Natural killer cell (primary cell): ENCODE data around the gene ZNF530. TPM values are rescaled to one million over a fixed set of nuclear protein-coding genes. Genes with fewer than 3 reads are reported as not detected.

Experiments
- ATAC-seq, 3 donors: fragments of 150-1000 bp in 2 of 3; fragments of 200-7000 bp in 1 of 3; cut with Tn5 transposase; 1 replicate in 1 of 3; 2 replicates in 2 of 3; pipeline ENCODE4 v1.10.0; 2021; ENCODE audit warnings: mild to moderate bottlenecking in 2 of 3, moderate library complexity in 2 of 3
- DNase-seq, 2 donors: peaks; one replicate each; pipeline versions ENCODE4 v3.0.0 to v3.0.0-alpha.2; 2013 to 2021; ENCODE audit warnings: mixed read lengths in 1 of 2
- H3K27ac ChIP-seq: one replicate; pipeline ENCODE4 v1.5.1; 2013; ENCODE audit warnings: mild to moderate bottlenecking, low read length
- H3K27me3 ChIP-seq: one replicate; pipeline ENCODE4 v1.6.1; 2013; ENCODE audit warnings: low read length; ENCODE audit not compliant: control insufficient read depth, insufficient read depth
- H3K36me3 ChIP-seq: one replicate; pipeline ENCODE4 v1.6.1; 2013; ENCODE audit warnings: low read length; ENCODE audit not compliant: control insufficient read depth, insufficient read depth
- H3K4me1 ChIP-seq: one replicate; pipeline ENCODE4 v1.6.1; 2013; ENCODE audit warnings: low read length; ENCODE audit not compliant: control insufficient read depth, insufficient read depth
- H3K4me3 ChIP-seq: one replicate; pipeline ENCODE4 v1.5.1; 2013; ENCODE audit warnings: low read length
- H3K9me3 ChIP-seq: one replicate; pipeline ENCODE4 v1.6.1; 2013; ENCODE audit warnings: low read length; ENCODE audit not compliant: control insufficient read depth, insufficient read depth
- H3K27ac Mint-ChIP-seq, 2 donors: one replicate each; pipeline ENCODE4 v1.8.0; 2022; ENCODE audit warnings: mild to moderate bottlenecking in 2 of 2, mixed read lengths in 2 of 2, moderate library complexity in 1 of 2
- H3K27me3 Mint-ChIP-seq, 2 donors: one replicate each; pipeline ENCODE4 v1.8.0; 2022; ENCODE audit warnings: low read depth in 2 of 2, mixed read lengths in 2 of 2
- H3K36me3 Mint-ChIP-seq: one replicate; pipeline ENCODE4 v1.8.0; 2022; ENCODE audit warnings: mixed read lengths
- H3K4me1 Mint-ChIP-seq, 2 donors: one replicate each; pipeline ENCODE4 v1.8.0; 2022; ENCODE audit warnings: mixed read lengths in 2 of 2
- H3K4me3 Mint-ChIP-seq: one replicate; pipeline ENCODE4 v1.8.0; 2022; ENCODE audit warnings: mild to moderate bottlenecking, moderate library complexity, mixed read lengths
- H3K9me3 Mint-ChIP-seq, 2 donors: one replicate each; pipeline ENCODE4 v1.8.0; 2022; ENCODE audit warnings: mixed read lengths in 2 of 2
- WGBS: methylation state at CpG from one replicate; pipeline ENCODE4 v1.1.7; 2013; ENCODE audit warnings: missing lambda C conversion rate; ENCODE audit not compliant: insufficient coverage; 5-methylcytosine and 5-hydroxymethylcytosine counted together
- intact Hi-C: fragments of 100-400 bp; cut with micrococcal nuclease; formaldehyde crosslinking; loops from one replicate; pipeline ENCODE4 v1.14.2; 2022
- total RNA-seq, 4 donors: library from RNA; stranded (reverse); fragments of 120-200 nt in 1 of 4; gene quantifications; one replicate each; pipeline versions ENCODE4 v1.2.3 to v1.2.4, GENCODE V29; 2013 to 2022
- TF ChIP-seq, protein P1 (sequence below): fragments of 200-600 bp; IDR thresholded peaks from one replicate; pipeline ENCODE4 v1.8.0; 2022; ENCODE audit warnings: antibody characterized with exemption

ZNF530 gene
- total RNA-seq, 3 donors from 2014 or later (not counting 1 experiment from before 2014, with no cell fraction given): 5.1 to 8.0 (median 5.6) TPM

DNA sequence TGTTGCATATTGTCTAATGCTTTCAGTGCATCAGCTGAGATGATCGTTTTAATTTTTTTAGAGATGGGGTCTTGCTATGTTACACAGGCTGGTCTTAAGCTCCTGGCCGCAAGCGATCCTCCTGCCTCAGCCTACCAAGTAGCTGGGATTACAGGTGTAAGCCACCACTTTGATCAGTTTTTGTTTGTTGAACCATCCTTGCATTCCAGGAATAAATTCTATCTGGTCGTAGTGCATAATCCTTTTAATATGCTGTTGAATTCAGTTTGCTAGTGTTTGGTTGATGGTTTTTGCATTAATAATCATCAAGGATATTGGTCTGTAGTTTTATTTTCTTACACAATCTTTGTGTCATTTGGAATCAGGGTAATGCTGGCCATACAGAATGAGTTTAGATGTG is 37.7 kb downstream of the ZNF530 start:
- no peaks in the 10 kb centered on the region for H3K27me3 Mint-ChIP-seq
- H3K4me1 Mint-ChIP-seq: peaks cover 24 to 32% of the 10 kb centered on the region in 2 donors
- H3K4me3 Mint-ChIP-seq: no peak overlapping the region
- Histone ChIP-seq H3K27ac (no peak overlapping the region), H3K9me3 (peaks cover 39% of the 10 kb centered on the region), H3K27me3 (no peaks in the 10 kb centered on the region), H3K4me3 (no peak overlapping the region), H3K36me3 (peaks cover 61% of the 10 kb centered on the region), H3K4me1 (peaks cover 13% of the 10 kb centered on the region)
- 72% methylated on average over 4 of the region's 4 CpGs for WGBS
- no peak for ATAC-seq
- peaks cover 74% of the 10 kb centered on the region for H3K36me3 Mint-ChIP-seq
- intact Hi-C loops: loop anchor here (10.0 kb wide), 1 partner anchor 47 kb away; the partner anchor contains the start of gene ZNF551
- peaks cover 17 to 35% of the 10 kb centered on the region in 2 donors for H3K9me3 Mint-ChIP-seq
- H3K27ac Mint-ChIP-seq: no peak overlapping the region
- DNase-seq: no peak
- TF ChIP-seq, protein P1, sequence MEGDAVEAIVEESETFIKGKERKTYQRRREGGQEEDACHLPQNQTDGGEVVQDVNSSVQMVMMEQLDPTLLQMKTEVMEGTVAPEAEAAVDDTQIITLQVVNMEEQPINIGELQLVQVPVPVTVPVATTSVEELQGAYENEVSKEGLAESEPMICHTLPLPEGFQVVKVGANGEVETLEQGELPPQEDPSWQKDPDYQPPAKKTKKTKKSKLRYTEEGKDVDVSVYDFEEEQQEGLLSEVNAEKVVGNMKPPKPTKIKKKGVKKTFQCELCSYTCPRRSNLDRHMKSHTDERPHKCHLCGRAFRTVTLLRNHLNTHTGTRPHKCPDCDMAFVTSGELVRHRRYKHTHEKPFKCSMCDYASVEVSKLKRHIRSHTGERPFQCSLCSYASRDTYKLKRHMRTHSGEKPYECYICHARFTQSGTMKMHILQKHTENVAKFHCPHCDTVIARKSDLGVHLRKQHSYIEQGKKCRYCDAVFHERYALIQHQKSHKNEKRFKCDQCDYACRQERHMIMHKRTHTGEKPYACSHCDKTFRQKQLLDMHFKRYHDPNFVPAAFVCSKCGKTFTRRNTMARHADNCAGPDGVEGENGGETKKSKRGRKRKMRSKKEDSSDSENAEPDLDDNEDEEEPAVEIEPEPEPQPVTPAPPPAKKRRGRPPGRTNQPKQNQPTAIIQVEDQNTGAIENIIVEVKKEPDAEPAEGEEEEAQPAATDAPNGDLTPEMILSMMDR: no peak

DNA sequence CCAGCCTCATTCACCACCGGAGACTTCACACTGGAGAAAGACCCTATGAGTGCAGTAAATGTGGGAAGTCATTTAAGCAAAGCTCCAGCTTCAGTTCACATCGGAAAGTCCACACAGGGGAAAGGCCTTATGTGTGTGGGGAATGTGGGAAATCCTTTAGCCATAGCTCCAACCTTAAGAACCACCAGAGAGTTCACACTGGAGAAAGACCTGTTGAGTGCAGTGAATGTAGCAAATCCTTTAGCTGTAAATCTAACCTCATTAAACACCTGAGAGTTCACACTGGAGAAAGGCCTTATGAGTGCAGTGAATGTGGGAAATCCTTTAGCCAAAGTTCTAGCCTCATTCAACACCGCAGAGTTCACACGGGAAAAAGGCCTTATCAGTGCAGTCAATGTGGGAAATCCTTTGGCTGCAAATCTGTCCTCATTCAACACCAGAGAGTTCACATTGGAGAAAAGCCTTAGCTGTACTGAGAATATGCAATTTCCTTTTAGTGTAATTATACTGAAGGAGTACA is 42.1 kb downstream of the ZNF530 start:
- Histone ChIP-seq H3K9me3 (peaks cover 63% of the 10 kb centered on the region), H3K4me1 (no peaks in the 10 kb centered on the region), H3K4me3 (no peak overlapping the region), H3K27me3 (no peaks in the 10 kb centered on the region), H3K27ac (no peak overlapping the region), H3K36me3 (peaks cover 41% of the 10 kb centered on the region)
- DNase-seq: no peak
- H3K9me3 Mint-ChIP-seq: peaks cover 17 to 31% of the 10 kb centered on the region in 2 donors
- ATAC-seq: no peak
- H3K27me3 Mint-ChIP-seq: no peaks in the 10 kb centered on the region
- H3K36me3 Mint-ChIP-seq: peaks cover 62% of the 10 kb centered on the region
- TF ChIP-seq, protein P1: no peak
- WGBS: 98% methylated on average over 4 of the region's 4 CpGs
- no peaks in the 10 kb centered on the region for H3K4me1 Mint-ChIP-seq
- H3K27ac Mint-ChIP-seq: no peak overlapping the region
- no peak overlapping the region for H3K4me3 Mint-ChIP-seq
- intact Hi-C loops: no loop called here

DNA sequence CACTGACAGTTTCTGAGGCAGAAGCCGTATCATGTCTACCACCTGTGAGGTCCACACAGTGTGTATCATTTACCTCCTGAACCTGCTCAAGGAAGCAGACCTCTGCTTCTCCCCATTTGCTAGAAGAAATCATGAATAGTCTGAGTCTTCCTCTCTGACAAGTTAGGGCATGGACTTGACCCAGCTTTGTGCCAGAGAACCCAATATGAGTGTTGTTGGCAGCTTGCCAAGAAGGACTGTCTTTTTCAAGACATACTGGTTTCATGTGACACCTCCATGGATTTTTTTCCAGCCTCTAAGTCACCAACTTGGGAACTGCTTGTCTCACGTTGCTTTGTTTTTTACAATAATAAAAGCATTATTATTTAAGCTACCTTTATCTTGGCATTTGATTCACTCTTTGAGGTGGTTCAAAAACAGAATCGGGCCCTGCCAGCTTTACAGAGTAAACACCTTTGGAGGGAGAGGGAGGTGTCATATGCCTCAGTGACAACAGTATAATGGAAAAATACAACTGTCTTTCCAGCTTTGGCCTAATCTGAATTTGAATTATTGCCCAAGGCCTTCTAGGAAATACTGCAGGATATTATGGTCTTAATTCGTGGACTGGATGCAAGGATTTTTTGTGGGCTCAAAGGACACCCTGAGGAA is 42.8 kb downstream of the ZNF530 start:
- H3K4me1 Mint-ChIP-seq: no peaks in the 10 kb centered on the region
- ATAC-seq (no peak), DNase-seq (no peak)
- H3K4me3 Mint-ChIP-seq: no peak overlapping the region
- no peak overlapping the region for H3K27ac ChIP-seq
- no peaks in the 10 kb centered on the region for H3K27me3 ChIP-seq
- H3K27me3 Mint-ChIP-seq: no peaks in the 10 kb centered on the region
- TF ChIP-seq, protein P1: no peak
- no peak overlapping the region for H3K4me3 ChIP-seq
- H3K27ac Mint-ChIP-seq: no peak overlapping the region
- no peaks in the 10 kb centered on the region for H3K4me1 ChIP-seq
- intact Hi-C loops: no loop called here
- H3K36me3 Mint-ChIP-seq: peaks cover 54% of the 10 kb centered on the region
- peaks cover 38% of the 10 kb centered on the region for H3K36me3 ChIP-seq
- H3K9me3 Mint-ChIP-seq: peaks cover 14 to 27% of the 10 kb centered on the region in 2 donors
- 96% methylated on average over 3 of the region's 4 CpGs for WGBS
- H3K9me3 ChIP-seq: peaks cover 62% of the 10 kb centered on the region

- H3K36me3 ChIP-seq: peaks cover 34% of the 10 kb centered on the region
- H3K4me3 ChIP-seq: no peak overlapping the region
- H3K27me3 Mint-ChIP-seq: no peaks in the 10 kb centered on the region
- H3K9me3 ChIP-seq: peaks cover 62% of the 10 kb centered on the region
- intact Hi-C loops: no loop called here
- no peaks in the 10 kb centered on the region for H3K27me3 ChIP-seq
- no peaks in the 10 kb centered on the region for H3K4me1 ChIP-seq
- TF ChIP-seq, protein P1: no peak
- H3K4me3 Mint-ChIP-seq: no peak overlapping the region
- peaks cover 14 to 22% of the 10 kb centered on the region in 2 donors for H3K9me3 Mint-ChIP-seq
- H3K36me3 Mint-ChIP-seq: peaks cover 53% of the 10 kb centered on the region
- DNase-seq (no peak), ATAC-seq (no peak)
- H3K27ac ChIP-seq: no peak overlapping the region
- no peak overlapping the region for H3K27ac Mint-ChIP-seq
- no peaks in the 10 kb centered on the region for H3K4me1 Mint-ChIP-seq
Measured at GRCh38 chr19:57643734-57644133, 44.0 kb downstream of the ZNF530 start.
